ENCODE results near the gene REG4. TPM values are rescaled to one million over a fixed set of nuclear protein-coding genes. Genes with fewer than 3 reads are reported as not detected.

The REG4 gene
- total and polyA plus RNA-seq, 2 donors (not counting 1 experiment from before 2014, with no cell fraction given) = not detected

DNA sequence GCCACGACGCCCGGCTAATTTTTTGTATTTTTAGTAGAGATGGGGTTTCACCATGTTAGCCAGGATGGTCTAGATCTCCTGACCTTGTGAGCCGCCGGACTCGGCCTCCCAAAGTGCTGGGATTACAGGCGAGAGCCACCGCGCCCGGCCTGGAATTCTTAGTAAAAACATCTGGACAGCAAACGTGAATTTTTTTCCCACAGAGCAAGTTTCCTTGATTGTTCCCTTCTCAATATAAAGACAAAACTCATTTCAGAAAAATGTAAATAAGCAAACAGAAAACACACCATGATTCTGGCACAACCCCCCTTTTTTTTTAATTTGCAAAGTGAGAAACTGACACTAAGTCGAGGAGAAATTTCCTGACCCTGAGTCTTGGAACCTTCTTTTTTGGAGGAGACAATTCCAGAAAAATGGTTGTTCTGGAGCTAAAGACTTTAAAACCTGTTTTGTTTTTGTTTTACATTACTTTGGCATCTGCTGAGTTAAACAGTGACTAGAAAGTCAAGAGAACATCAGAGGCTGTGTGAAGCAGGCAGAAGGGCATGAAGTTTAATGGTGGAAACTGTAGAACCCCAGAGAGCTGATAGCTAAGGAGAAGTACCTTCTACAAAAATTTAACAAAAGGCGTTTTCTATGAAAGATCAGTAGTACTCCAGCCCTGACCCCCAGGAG is 32.2 kb downstream of the REG4 start:
- Histone ChIP-seq H3K36me3 (ENCODE audit: control insufficient read depth, insufficient read depth, low read length) (no peaks in the 10 kb centered on the region), H3K27me3 (ENCODE audit: control insufficient read depth, insufficient read depth, low read length) (peaks cover 2% of the 10 kb centered on the region), H3K4me3 (replicated peaks in 1 of 4; ENCODE audit: control extremely low read depth in 1 of 4, insufficient read depth in 1 of 4, low read depth in 3 of 4, low read length in 4 of 4) (no peak overlapping the region), H3K27ac (ENCODE audit: insufficient read depth, low read length) (no peak overlapping the region), H3K79me2 (ENCODE audit: control insufficient read depth, insufficient read depth, low read length) (no peaks in the 10 kb centered on the region), H3K9me3 (ENCODE audit: control insufficient read depth, insufficient read depth, low read depth, low read length) (no peaks in the 10 kb centered on the region), H4K20me1 (ENCODE audit: control insufficient read depth, extremely low read depth, insufficient read depth, low read length) (no peaks in the 10 kb centered on the region), H2AFZ (ENCODE audit: low read length) (no peak overlapping the region), H3K4me1 (ENCODE audit: control insufficient read depth, extremely low read depth, insufficient read depth, low read length) (no peaks in the 10 kb centered on the region), H3K9ac (ENCODE audit: insufficient read depth, low read length) (no peak overlapping the region), H3K4me2 (ENCODE audit: extremely low read depth, insufficient read depth, low read length) (no peak overlapping the region)
- no peak for TF ChIP-seq CTCF (conservative IDR thresholded peaks at IDR 0.05 in 1 of 2, IDR thresholded peaks at IDR 0.05 in 1 of 2; ENCODE audit: low read depth in 1 of 2, low read length in 2 of 2)
- no peak for TF ChIP-seq EZH2 (IDR thresholded peaks at IDR 0.05; ENCODE audit: low read length, missing control alignments)
- no peak for DNase-seq (ENCODE audit: low read depth in 2 of 2)

DNA sequence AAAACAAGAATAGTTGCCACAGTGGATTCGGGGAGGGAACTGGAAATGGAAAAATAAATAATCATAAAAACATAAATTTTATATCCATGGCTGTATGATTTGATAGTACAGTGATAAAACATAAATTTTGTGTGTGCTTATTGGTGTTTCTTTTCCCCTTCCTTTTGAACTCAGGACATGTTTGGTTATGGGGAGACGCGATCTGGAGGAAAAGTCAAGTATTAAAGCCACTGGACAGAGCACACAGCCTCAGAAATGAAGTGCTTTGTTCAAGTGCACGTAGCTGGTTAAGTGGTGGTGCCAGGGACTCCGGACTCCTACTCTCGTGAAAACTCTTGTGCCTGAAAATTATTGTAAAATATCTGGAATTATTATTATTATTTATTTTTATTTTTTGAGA is 32.9 kb downstream of the REG4 start:
- no peak for DNase-seq (ENCODE audit: low read depth in 2 of 2)
- Histone ChIP-seq H3K4me1 (ENCODE audit: control insufficient read depth, extremely low read depth, insufficient read depth, low read length) (peaks cover 2% of the 10 kb centered on the region), H3K4me2 (ENCODE audit: extremely low read depth, insufficient read depth, low read length) (no peak overlapping the region), H3K9ac (ENCODE audit: insufficient read depth, low read length) (no peak overlapping the region), H4K20me1 (ENCODE audit: control insufficient read depth, extremely low read depth, insufficient read depth, low read length) (no peaks in the 10 kb centered on the region), H3K36me3 (ENCODE audit: control insufficient read depth, insufficient read depth, low read length) (no peaks in the 10 kb centered on the region), H3K27me3 (ENCODE audit: control insufficient read depth, insufficient read depth, low read length) (peaks cover 2% of the 10 kb centered on the region), H2AFZ (ENCODE audit: low read length) (no peak overlapping the region), H3K27ac (ENCODE audit: insufficient read depth, low read length) (no peak overlapping the region), H3K9me3 (ENCODE audit: control insufficient read depth, insufficient read depth, low read depth, low read length) (no peaks in the 10 kb centered on the region), H3K79me2 (ENCODE audit: control insufficient read depth, insufficient read depth, low read length) (no peaks in the 10 kb centered on the region), H3K4me3 (replicated peaks in 1 of 4; ENCODE audit: control extremely low read depth in 1 of 4, insufficient read depth in 1 of 4, low read depth in 3 of 4, low read length in 4 of 4) (no peak overlapping the region)
- no peak for TF ChIP-seq EZH2 (IDR thresholded peaks at IDR 0.05; ENCODE audit: low read length, missing control alignments)
- no peak for TF ChIP-seq CTCF (conservative IDR thresholded peaks at IDR 0.05 in 1 of 2, IDR thresholded peaks at IDR 0.05 in 1 of 2; ENCODE audit: low read depth in 1 of 2, low read length in 2 of 2)

DNA sequence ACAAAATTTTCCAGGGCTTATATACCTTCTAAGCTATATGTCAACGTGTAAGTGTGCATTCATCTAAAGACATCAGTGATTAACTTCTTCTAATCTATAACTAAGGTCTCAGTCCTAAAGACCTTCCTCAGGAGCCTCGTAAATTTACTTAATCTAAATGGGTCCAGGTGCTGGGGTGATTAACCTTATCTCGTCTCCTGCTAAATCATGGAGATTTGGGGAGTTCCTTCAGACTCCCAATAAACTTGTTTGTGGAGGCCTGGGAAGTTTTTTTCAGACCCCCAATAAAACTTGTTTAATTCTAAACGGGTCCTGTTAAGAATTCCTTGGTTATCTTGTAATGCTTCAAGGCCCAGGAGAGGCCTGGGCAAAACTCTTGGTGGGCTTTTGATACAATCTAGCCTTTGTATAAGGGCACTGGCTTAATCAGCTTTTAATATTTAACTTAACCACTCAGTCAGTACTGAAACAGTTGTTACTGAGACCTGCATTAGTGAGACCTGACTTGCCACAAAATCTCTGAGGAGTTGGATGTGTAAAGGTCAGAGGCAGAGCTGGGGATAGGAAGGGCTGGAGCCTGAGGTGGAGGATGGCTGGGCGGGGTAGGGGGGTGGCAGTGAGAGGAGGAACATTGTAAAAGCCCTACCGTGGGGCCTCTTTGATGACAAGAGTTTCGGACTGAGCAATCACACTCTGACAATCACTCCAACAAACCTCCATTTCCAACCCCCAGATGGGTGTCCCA is 36.3 kb downstream of the REG4 start:
- Histone ChIP-seq H3K4me1 (ENCODE audit: control insufficient read depth, extremely low read depth, insufficient read depth, low read length) (peaks cover 2% of the 10 kb centered on the region), H3K27ac (ENCODE audit: insufficient read depth, low read length) (no peak overlapping the region), H3K27me3 (ENCODE audit: control insufficient read depth, insufficient read depth, low read length) (peaks cover 5% of the 10 kb centered on the region), H2AFZ (ENCODE audit: low read length) (no peak overlapping the region), H3K4me3 (replicated peaks in 1 of 4; ENCODE audit: control extremely low read depth in 1 of 4, insufficient read depth in 1 of 4, low read depth in 3 of 4, low read length in 4 of 4) (no peak overlapping the region), H4K20me1 (ENCODE audit: control insufficient read depth, extremely low read depth, insufficient read depth, low read length) (no peaks in the 10 kb centered on the region), H3K79me2 (ENCODE audit: control insufficient read depth, insufficient read depth, low read length) (no peaks in the 10 kb centered on the region), H3K9me3 (ENCODE audit: control insufficient read depth, insufficient read depth, low read depth, low read length) (no peaks in the 10 kb centered on the region), H3K9ac (ENCODE audit: insufficient read depth, low read length) (no peak overlapping the region), H3K36me3 (ENCODE audit: control insufficient read depth, insufficient read depth, low read length) (no peaks in the 10 kb centered on the region), H3K4me2 (ENCODE audit: extremely low read depth, insufficient read depth, low read length) (no peak overlapping the region)
- no peak for DNase-seq (ENCODE audit: low read depth in 2 of 2)
- TF ChIP-seq CTCF (conservative IDR thresholded peaks at IDR 0.05 in 1 of 2, IDR thresholded peaks at IDR 0.05 in 1 of 2; ENCODE audit: low read depth in 1 of 2, low read length in 2 of 2) (no peak), EZH2 (IDR thresholded peaks at IDR 0.05; ENCODE audit: low read length, missing control alignments) (no peak)

All from fibroblast of lung (primary cell).